Activated CD8-positive, alpha-beta T cell treated with anti-CD3 and anti-CD28 coated beads for 36 hours (primary cell): Measurements from ENCODE around the gene MESP2. TPM values are rescaled to one million over a fixed set of nuclear protein-coding genes. Genes with fewer than 3 reads are reported as not detected.

Experiments used
- ATAC-seq: fragments of 200-7000 bp; cut with Tn5 transposase; one replicate; pipeline ENCODE4 v1.10.0; 2021; ENCODE audit warnings: mild to moderate bottlenecking, moderate library complexity
- CTCF ChIA-PET: fragments of 350-600 bp; sonication (Branson Sonifier 250); formaldehyde crosslinking; loops from one replicate; lab custom pipeline; 2021; ENCODE audit warnings: antibody characterized with exemption; lab: Charles Lee
- POLR2A ChIA-PET: fragments of 350-600 bp; sonication (Branson Sonifier 250); formaldehyde crosslinking; loops from one replicate; lab custom pipeline; 2021; ENCODE audit warnings: antibody characterized with exemption; lab: Charles Lee
- DNase-seq: peaks from one replicate; pipeline ENCODE4 v3.0.0-alpha.2; 2020
- H3K27ac Mint-ChIP-seq: one replicate; pipeline ENCODE4 v1.8.0; 2021; ENCODE audit warnings: mild to moderate bottlenecking, mixed read lengths
- H3K27me3 Mint-ChIP-seq: one replicate; pipeline ENCODE4 v1.8.0; 2021; ENCODE audit warnings: mixed read lengths
- H3K36me3 Mint-ChIP-seq: one replicate; pipeline ENCODE4 v1.8.0; 2021; ENCODE audit warnings: low read depth, mixed read lengths
- H3K4me1 Mint-ChIP-seq: one replicate; pipeline ENCODE4 v1.8.0; 2021; ENCODE audit warnings: low read depth, mixed read lengths
- H3K4me3 Mint-ChIP-seq: one replicate; pipeline ENCODE4 v1.8.0; 2021; ENCODE audit warnings: mild to moderate bottlenecking, moderate library complexity, mixed read lengths
- H3K9me3 Mint-ChIP-seq: one replicate; pipeline ENCODE4 v1.8.0; 2021; ENCODE audit warnings: mixed read lengths
- intact Hi-C: fragments of 100-400 bp; cut with micrococcal nuclease; formaldehyde crosslinking; loops from one replicate; pipeline ENCODE4 v1.10.0; 2022
- total RNA-seq, 2 experiments: library from RNA; stranded (reverse); gene quantifications; one replicate each; pipeline ENCODE4 v1.2.3, GENCODE V29; 2021
- TF ChIP-seq, protein P1 (sequence below): fragments of 200-600 bp; IDR thresholded peaks from one replicate; pipeline ENCODE4 v1.8.0; 2022; ENCODE audit warnings: antibody characterized with exemption, mild to moderate bottlenecking

MESP2 gene
- total RNA-seq, 2 experiments from 2014 or later = not detected

DNA sequence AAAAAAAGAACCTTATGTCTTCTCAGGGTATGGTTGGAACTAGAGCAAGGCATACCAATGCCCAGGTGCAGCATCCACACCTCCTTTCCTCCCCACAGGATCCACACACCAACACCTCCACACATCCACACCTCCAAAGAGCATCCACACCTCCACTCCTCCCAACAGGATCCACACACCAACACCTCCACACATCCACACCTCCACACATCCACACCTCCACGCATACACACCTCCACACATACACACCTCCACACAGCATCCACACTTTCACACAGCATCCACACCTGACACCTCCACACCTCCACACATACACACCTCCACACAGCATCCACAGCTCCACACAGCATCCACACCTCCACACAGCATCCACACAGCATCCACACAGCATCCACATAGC is 30.4 kb upstream of the MESP2 start:
- TF ChIP-seq, protein P1, sequence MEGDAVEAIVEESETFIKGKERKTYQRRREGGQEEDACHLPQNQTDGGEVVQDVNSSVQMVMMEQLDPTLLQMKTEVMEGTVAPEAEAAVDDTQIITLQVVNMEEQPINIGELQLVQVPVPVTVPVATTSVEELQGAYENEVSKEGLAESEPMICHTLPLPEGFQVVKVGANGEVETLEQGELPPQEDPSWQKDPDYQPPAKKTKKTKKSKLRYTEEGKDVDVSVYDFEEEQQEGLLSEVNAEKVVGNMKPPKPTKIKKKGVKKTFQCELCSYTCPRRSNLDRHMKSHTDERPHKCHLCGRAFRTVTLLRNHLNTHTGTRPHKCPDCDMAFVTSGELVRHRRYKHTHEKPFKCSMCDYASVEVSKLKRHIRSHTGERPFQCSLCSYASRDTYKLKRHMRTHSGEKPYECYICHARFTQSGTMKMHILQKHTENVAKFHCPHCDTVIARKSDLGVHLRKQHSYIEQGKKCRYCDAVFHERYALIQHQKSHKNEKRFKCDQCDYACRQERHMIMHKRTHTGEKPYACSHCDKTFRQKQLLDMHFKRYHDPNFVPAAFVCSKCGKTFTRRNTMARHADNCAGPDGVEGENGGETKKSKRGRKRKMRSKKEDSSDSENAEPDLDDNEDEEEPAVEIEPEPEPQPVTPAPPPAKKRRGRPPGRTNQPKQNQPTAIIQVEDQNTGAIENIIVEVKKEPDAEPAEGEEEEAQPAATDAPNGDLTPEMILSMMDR = no peak

GRCh38 chr15:89746386-89746780 is 29.7 kb upstream of the MESP2 start:
- DNase-seq = no peak
- no peak overlapping the region for H3K4me3 Mint-ChIP-seq
- no peak overlapping the region for H3K27ac Mint-ChIP-seq
- intact Hi-C loops = no loop called here
- ChIA-PET CTCF (no interaction called here), POLR2A (no interaction called here)
- no peaks in the 10 kb centered on the region for H3K36me3 Mint-ChIP-seq
- no peaks in the 10 kb centered on the region for H3K9me3 Mint-ChIP-seq
- peaks cover 2% of the 10 kb centered on the region for H3K4me1 Mint-ChIP-seq
- TF ChIP-seq, protein P1 = no peak
- no peak for ATAC-seq
- H3K27me3 Mint-ChIP-seq = peaks cover 3% of the 10 kb centered on the region

More for the DNA sequence above, 30.4 kb upstream of the MESP2 start:
- intact Hi-C loops = no loop called here
- Mint-ChIP-seq H3K36me3 (no peaks in the 10 kb centered on the region), H3K27ac (no peak overlapping the region), H3K4me3 (no peak overlapping the region), H3K27me3 (peaks cover 3% of the 10 kb centered on the region), H3K4me1 (peaks cover 2% of the 10 kb centered on the region), H3K9me3 (no peaks in the 10 kb centered on the region)
- ChIA-PET CTCF (interaction anchor here (2.1 kb wide), 1 partner anchor 129 kb away, joined by 5 read pairs; no protein-coding TSS in a partner anchor), POLR2A (no interaction called here)
- ATAC-seq (no peak), DNase-seq (no peak)

GRCh38 chr15:89747708-89748682 is 28.1 kb upstream of the MESP2 start:
- DNase-seq (no peak), ATAC-seq (no peak)
- no peak overlapping the region for H3K27ac Mint-ChIP-seq
- no peak overlapping the region for H3K4me3 Mint-ChIP-seq
- TF ChIP-seq, protein P1 = no peak
- no peaks in the 10 kb centered on the region for H3K36me3 Mint-ChIP-seq
- ChIA-PET CTCF (interaction anchor here (1.3 kb wide), 1 partner anchor 127 kb away, joined by 3 read pairs; no protein-coding TSS in a partner anchor), POLR2A (no interaction called here)
- no peaks in the 10 kb centered on the region for H3K9me3 Mint-ChIP-seq
- intact Hi-C loops = no loop called here
- H3K4me1 Mint-ChIP-seq = peaks cover 2% of the 10 kb centered on the region
- peaks cover 11% of the 10 kb centered on the region for H3K27me3 Mint-ChIP-seq

DNA sequence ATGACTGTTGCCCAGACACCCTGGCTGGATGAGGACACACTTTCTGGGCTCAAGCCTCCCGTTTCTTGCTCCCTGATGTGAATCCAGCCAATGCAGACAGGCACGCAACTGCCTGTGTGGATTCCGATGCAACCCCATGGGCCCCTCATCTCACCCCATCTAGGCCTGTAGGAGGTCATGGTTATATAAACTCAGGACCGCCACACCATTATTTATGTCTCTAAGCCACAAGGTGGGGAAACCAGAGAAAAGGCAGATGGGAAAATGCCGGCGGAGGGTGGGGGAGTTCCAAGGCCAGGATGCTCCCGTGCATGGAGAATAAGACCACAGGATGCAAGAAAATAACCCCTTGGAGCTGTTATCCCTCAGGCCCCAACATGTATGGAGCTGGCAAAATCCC is 27.1 kb upstream of the MESP2 start:
- POLR2A ChIA-PET = no interaction called here
- Mint-ChIP-seq H3K27me3 (peaks cover 13% of the 10 kb centered on the region), H3K9me3 (no peaks in the 10 kb centered on the region), H3K27ac (no peak overlapping the region), H3K36me3 (no peaks in the 10 kb centered on the region), H3K4me3 (no peak overlapping the region), H3K4me1 (peaks cover 2% of the 10 kb centered on the region)
- DNase-seq = no peak
- CTCF ChIA-PET = interaction anchor here (1.3 to 2.2 kb wide), 3 partner anchors 9 to 126 kb away, joined by 3 to 12 read pairs (median 10); no protein-coding TSS in a partner anchor
- TF ChIP-seq, protein P1 = no peak
- ATAC-seq = no peak
- intact Hi-C loops = no loop called here

- ChIA-PET POLR2A (interaction anchor here (0.6 to 1.3 kb wide), 2 partner anchors 137 to 213 kb away, joined by 3 read pairs; no protein-coding TSS in a partner anchor), CTCF (interaction anchor here (1.3 to 3.0 kb wide), 4 partner anchors 9 to 126 kb away, joined by 3 to 13 read pairs (median 11); no protein-coding TSS in a partner anchor)
- no peak for ATAC-seq
Measured at GRCh38 chr15:89749526-89749925, 26.6 kb upstream of the MESP2 start.

More at GRCh38 chr15:89749526-89749925, 26.6 kb upstream of the MESP2 start:
- Mint-ChIP-seq H3K36me3 (no peaks in the 10 kb centered on the region), H3K4me1 (peaks cover 2% of the 10 kb centered on the region), H3K4me3 (peak overlapping the region; percentile 74), H3K9me3 (no peaks in the 10 kb centered on the region), H3K27me3 (peaks cover 13% of the 10 kb centered on the region), H3K27ac (no peak overlapping the region)
- intact Hi-C loops = no loop called here
- DNase-seq = no peak
- TF ChIP-seq, protein P1 = no peak
